AG04450 (cell line): ENCODE measurements around the gene TMEM185A. TPM values are rescaled to one million over a fixed set of nuclear protein-coding genes. Genes with fewer than 3 reads are reported as not detected.
"Not testable (repeated sequence)": the region's sequence is repeated elsewhere in the genome, so short reads cannot be mapped to it uniquely, and the experiment has no call there.

Experiments
- CTCF ChIA-PET: fragments of 300-600, 350-600 bp; formaldehyde crosslinking; extraction: SDS; loops from one replicate; lab custom pipeline; 2022; ENCODE audit warnings: antibody characterized with exemption, inconsistent platforms; lab: Charles Lee
- POLR2A ChIA-PET: fragments of 350-600 bp; formaldehyde crosslinking; extraction: SDS; loops from one replicate; lab custom pipeline; 2021; ENCODE audit warnings: antibody characterized with exemption, inconsistent platforms; lab: Yijun Ruan, JAX
- DNase-seq: peaks from one replicate; pipeline ENCODE4 v3.0.0-alpha.2; 2011; ENCODE audit warnings: low read depth, low spot score
- H3K27ac ChIP-seq: one replicate; pipeline ENCODE4 v1.5.1; 2012; ENCODE audit warnings: low read depth, low read length, control low read depth
- H3K27me3 ChIP-seq: one replicate; pipeline ENCODE4 v1.6.0; 2012; ENCODE audit warnings: low read length; ENCODE audit not compliant: control insufficient read depth, insufficient read depth
- H3K4me3 ChIP-seq: 2 replicates; pipeline ENCODE4 v1.5.1; 2011; ENCODE audit warnings: mild to moderate bottlenecking, low read depth, low read length, control low read depth
- H3K9me3 ChIP-seq: 2 replicates; pipeline ENCODE4 v1.5.1; 2012; ENCODE audit warnings: low read length; ENCODE audit not compliant: control insufficient read depth, insufficient read depth
- CTCF ChIP-seq: IDR thresholded peaks from 2 replicates; pipeline ENCODE4 v1.5.1; 2011; ENCODE audit warnings: low read depth, low read length, control low read depth, inconsistent platforms
- polyA plus RNA-seq: library from polyadenylated mRNA; depleted of rRNA; stranded (reverse); fragments of >200 nt; gene quantifications from 2 replicates; pipeline ENCODE4 v1.2.3, GENCODE V29; 2011

Gene TMEM185A
- polyA plus RNA-seq, 1 experiment, result 21.4 TPM

DNA sequence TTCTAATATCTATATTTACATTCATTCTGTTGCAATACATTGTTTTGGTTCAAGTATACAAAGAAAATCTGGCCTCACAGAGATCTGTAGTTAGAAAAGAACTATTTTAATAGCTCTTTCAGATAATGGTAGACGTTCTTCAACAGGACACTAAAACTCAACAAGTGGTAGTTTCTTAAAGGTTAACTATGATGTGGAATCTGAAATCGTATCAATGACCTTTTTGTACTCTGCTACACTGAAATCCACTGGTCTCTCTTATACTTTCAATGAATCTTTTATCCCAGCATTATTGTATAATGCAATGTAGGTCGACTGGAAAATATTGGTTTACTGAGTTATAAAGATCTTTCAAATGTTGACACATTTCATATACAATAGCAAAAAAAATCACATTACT, 12.7 kb downstream of the TMEM185A start:
- Histone ChIP-seq H3K27me3 (no peaks in the 10 kb centered on the region), H3K4me3 (no peak overlapping the region), H3K9me3 (no peaks in the 10 kb centered on the region), H3K27ac (no peak overlapping the region)
- ChIA-PET POLR2A (no interaction called here), CTCF (no interaction called here)
- no peak for DNase-seq
- no peak for TF ChIP-seq CTCF

- CTCF ChIA-PET, result no interaction called here
- no peak for TF ChIP-seq CTCF
- DNase-seq, result no peak
Measured at GRCh38 chrX:149611623-149612175, 19.9 kb downstream of the TMEM185A start.

DNA sequence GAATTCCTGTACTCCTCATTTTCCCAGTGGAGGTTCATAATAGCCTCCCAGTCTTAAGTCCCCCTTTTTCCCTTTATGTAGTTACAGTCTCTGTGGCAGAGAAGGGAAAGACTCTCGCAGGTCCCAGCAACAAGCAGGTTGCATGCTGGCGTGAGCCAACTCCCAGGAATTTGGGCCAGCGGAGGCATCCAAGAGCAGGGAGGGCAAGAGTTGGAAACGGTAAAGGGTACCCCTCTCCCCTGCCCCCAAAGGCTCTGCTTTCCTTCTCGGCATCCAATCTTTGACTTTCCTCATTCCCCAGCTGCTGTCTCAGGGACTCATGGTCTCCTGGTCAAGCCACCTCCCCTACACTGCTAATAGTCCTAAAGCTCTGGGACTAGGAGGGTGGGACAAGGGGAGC, 21.1 kb downstream of the TMEM185A start:
- ChIA-PET CTCF (no interaction called here), POLR2A (no interaction called here)
- Histone ChIP-seq H3K9me3 (no peaks in the 10 kb centered on the region), H3K27ac (no peak overlapping the region), H3K4me3 (no peak overlapping the region), H3K27me3 (no peaks in the 10 kb centered on the region)
- TF ChIP-seq CTCF, result no peak
- DNase-seq, result no peak

More at GRCh38 chrX:149611623-149612175, 19.9 kb downstream of the TMEM185A start:
- H3K9me3 ChIP-seq, result no peaks in the 10 kb centered on the region
- no peak overlapping the region for H3K27ac ChIP-seq
- no peaks in the 10 kb centered on the region for H3K27me3 ChIP-seq
- H3K4me3 ChIP-seq, result no peak overlapping the region
- POLR2A ChIA-PET, result no interaction called here

GRCh38 chrX:149607699-149608098, 23.9 kb downstream of the TMEM185A start:
- Histone ChIP-seq H3K4me3 (no peak overlapping the region), H3K27me3 (no peaks in the 10 kb centered on the region), H3K27ac (no peak overlapping the region), H3K9me3 (no peaks in the 10 kb centered on the region)
- no peak for TF ChIP-seq CTCF
- no peak for DNase-seq
- ChIA-PET CTCF (no interaction called here), POLR2A (no interaction called here)

DNA sequence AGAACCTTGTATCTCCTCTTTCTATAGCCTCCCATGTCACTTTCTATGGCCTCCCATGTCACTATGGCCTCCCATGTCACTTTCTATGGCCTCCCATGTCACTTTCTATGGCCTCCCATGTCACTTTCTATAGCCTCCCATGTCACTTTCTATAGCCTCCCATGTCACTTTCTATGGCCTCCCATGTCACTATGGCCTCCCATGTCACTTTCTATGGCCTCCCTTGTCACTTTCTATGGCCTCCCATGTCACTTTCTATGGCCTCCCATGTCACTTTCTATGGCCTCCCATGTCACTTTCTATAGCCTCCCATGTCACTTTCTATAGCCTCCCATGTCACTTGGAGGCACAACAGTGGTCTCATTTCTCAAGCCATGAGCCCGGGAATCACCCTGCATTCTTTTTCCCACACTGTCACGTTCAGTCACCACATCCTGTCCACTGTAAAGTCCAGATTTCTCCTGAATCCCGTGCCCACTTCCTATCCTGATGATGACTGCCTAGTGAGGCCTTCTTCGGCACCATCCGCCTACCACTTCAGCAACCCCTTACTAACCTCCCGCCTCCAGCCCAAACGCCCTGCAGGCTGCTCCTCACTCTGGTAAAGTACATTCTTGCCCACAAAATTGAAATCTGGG, 26.2 kb downstream of the TMEM185A start:
- DNase-seq, H3K27ac ChIP-seq, H3K27me3 ChIP-seq, CTCF ChIA-PET, H3K4me3 ChIP-seq, POLR2A ChIA-PET, H3K9me3 ChIP-seq: not testable (repeated sequence)

- POLR2A ChIA-PET, result not testable (repeated sequence)
Measured at GRCh38 chrX:149598603-149599002, 33.0 kb downstream of the TMEM185A start.

GRCh38 chrX:149595943-149596342, 35.6 kb downstream of the TMEM185A start:
- H3K9me3 ChIP-seq, CTCF ChIA-PET, H3K4me3 ChIP-seq, POLR2A ChIA-PET, DNase-seq, H3K27me3 ChIP-seq, H3K27ac ChIP-seq: not testable (repeated sequence)

More at GRCh38 chrX:149598603-149599002, 33.0 kb downstream of the TMEM185A start:
- H3K27ac ChIP-seq, CTCF ChIA-PET, H3K9me3 ChIP-seq, H3K27me3 ChIP-seq, H3K4me3 ChIP-seq, DNase-seq: not testable (repeated sequence)

DNA sequence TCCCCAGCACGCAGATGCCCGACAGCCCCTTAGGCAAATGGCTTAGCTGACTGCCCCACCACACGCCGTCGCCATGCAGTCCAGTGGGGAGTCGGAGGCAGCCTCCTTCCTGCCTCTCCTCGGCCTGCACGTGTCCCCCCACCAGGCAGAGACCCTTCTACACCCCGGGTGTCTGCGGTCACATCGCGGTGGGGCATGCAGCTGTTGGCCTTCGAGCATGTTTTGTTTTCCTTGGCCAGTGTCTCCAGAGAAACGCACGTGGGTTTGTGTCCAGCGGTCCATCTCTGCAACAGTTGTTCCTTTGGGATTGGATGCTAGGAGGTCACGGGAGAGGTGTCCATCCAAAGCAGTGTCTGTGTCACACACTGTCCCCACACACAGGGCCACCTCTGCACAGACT, 36.4 kb downstream of the TMEM185A start, which contains the start of gene HSFX2:
TSS of gene HSFX2 (minus strand) at position 101 of the 400 bp plus-strand sequence. CDS start 614 bp downstream, outside the sequence.
- H3K4me3 ChIP-seq, DNase-seq, H3K27me3 ChIP-seq, H3K27ac ChIP-seq, CTCF ChIA-PET, POLR2A ChIA-PET, H3K9me3 ChIP-seq: not testable (repeated sequence)
